Measurements from ENCODE around the gene RAB1A. TPM values are rescaled to one million over a fixed set of nuclear protein-coding genes. Genes with fewer than 3 reads are reported as not detected.
"Not testable (repeated sequence)": the region's sequence is repeated elsewhere in the genome, so short reads cannot be mapped to it uniquely, and the experiment has no call there.

Gene RAB1A
- total RNA-seq, 6 donors from 2014 or later, result 32.5 to 131 (median 109) TPM

GRCh38 chr2:65172994-65173790, 43.3 kb upstream of the RAB1A start:
- H3K36me3 ChIP-seq, result no peaks in the 10 kb centered on the region

GRCh38 chr2:65170611-65171477, 40.9 kb upstream of the RAB1A start:
- ATAC-seq (ENCODE audit: low FRiP score in 2 of 2); H3K4me1 ChIP-seq; H3K4me3 ChIP-seq; H3K27ac ChIP-seq; H3K27me3 ChIP-seq; H3K36me3 ChIP-seq; H3K9me3 ChIP-seq; DNase-seq: not testable (repeated sequence)
- WGBS, 2 donors, result 84 to 85% methylated on average over 13 to 14 of the region's 14 CpGs

More at GRCh38 chr2:65172994-65173790, 43.3 kb upstream of the RAB1A start:
- WGBS, 2 donors, result 94 to 96% methylated on average over 12 of the region's 12 CpGs
- Histone ChIP-seq H3K27ac (no peak overlapping the region), H3K4me1 (no peaks in the 10 kb centered on the region), H3K27me3 (no peaks in the 10 kb centered on the region), H3K9me3 (no peaks in the 10 kb centered on the region), H3K4me3 (no peak overlapping the region)
- no peak for DNase-seq
- TF ChIP-seq CTCF (IDR thresholded peaks at IDR 0.05) (no peak), POLR2A (IDR thresholded peaks at IDR 0.05) (no peak), POLR2AphosphoS5 (IDR thresholded peaks at IDR 0.05) (no peak), EP300 (IDR thresholded peaks at IDR 0.05) (no peak)
- ATAC-seq (ENCODE audit: low FRiP score in 2 of 2), result no peak

GRCh38 chr2:65169760-65170136, 39.8 kb upstream of the RAB1A start:
- Histone ChIP-seq H3K27me3 (no peaks in the 10 kb centered on the region), H3K4me1 (peaks cover 0 to 5% (median 2%) of the 10 kb centered on the region in 4 donors), H3K36me3 (no peaks in the 10 kb centered on the region), H3K4me3 (no peak overlapping the region), H3K9me3 (no peaks in the 10 kb centered on the region), H3K27ac (no peak overlapping the region)
- TF ChIP-seq POLR2AphosphoS5 (IDR thresholded peaks at IDR 0.05), result no peak
- no peak for TF ChIP-seq POLR2A (IDR thresholded peaks at IDR 0.05)
- TF ChIP-seq CTCF (IDR thresholded peaks at IDR 0.05), result no peak
- no peak for TF ChIP-seq EP300 (IDR thresholded peaks at IDR 0.05)
- 81 to 90% methylated on average over 4 of the region's 4 CpGs for WGBS, 2 donors
- DNase-seq, result no peak
- no peak for ATAC-seq (ENCODE audit: low FRiP score in 2 of 2)

GRCh38 chr2:65165558-65165957, 35.7 kb upstream of the RAB1A start:
- Histone ChIP-seq H3K36me3 (no peaks in the 10 kb centered on the region), H3K27ac (no peak overlapping the region), H3K27me3 (no peaks in the 10 kb centered on the region), H3K4me3 (no peak overlapping the region), H3K9me3 (no peaks in the 10 kb centered on the region), H3K4me1 (peaks cover 4 to 10% (median 7%) of the 10 kb centered on the region in 4 donors)
- TF ChIP-seq POLR2A (IDR thresholded peaks at IDR 0.05), result no peak
- TF ChIP-seq EP300 (IDR thresholded peaks at IDR 0.05), result no peak
- no peak for TF ChIP-seq POLR2AphosphoS5 (IDR thresholded peaks at IDR 0.05)
- TF ChIP-seq CTCF (IDR thresholded peaks at IDR 0.05), result no peak
- ATAC-seq (ENCODE audit: low FRiP score in 2 of 2) (peak in 1 of 2 donors; percentile 76), DNase-seq (no peak)
- 76 to 79% methylated on average over 7 of the region's 7 CpGs for WGBS, 2 donors

GRCh38 chr2:65164426-65164891, 34.6 kb upstream of the RAB1A start:
- H3K4me1 ChIP-seq, result peaks cover 4 to 14% (median 7%) of the 10 kb centered on the region in 4 donors
- H3K4me3 ChIP-seq, result no peak overlapping the region
- peak overlapping the region in 3 of 4 donors; percentile 14 to 36 (median 18) for H3K27ac ChIP-seq
- DNase-seq, result no peak
- H3K9me3 ChIP-seq, result no peaks in the 10 kb centered on the region
- no peak for TF ChIP-seq POLR2A (IDR thresholded peaks at IDR 0.05)
- TF ChIP-seq EP300 (IDR thresholded peaks at IDR 0.05), result no peak
- TF ChIP-seq CTCF (IDR thresholded peaks at IDR 0.05), result no peak
- no peak for TF ChIP-seq POLR2AphosphoS5 (IDR thresholded peaks at IDR 0.05)
- no peaks in the 10 kb centered on the region for H3K27me3 ChIP-seq
- 36 to 75% methylated on average over 2 of the region's 2 CpGs for WGBS, 2 donors
- peak in 1 of 2 donors; percentile 54 for ATAC-seq (ENCODE audit: low FRiP score in 2 of 2)
- no peaks in the 10 kb centered on the region for H3K36me3 ChIP-seq

Data from upper lobe of left lung (tissue), 6 donors.